Pancreas (tissue), 10 donors: ENCODE data around the gene CLNK. TPM values are rescaled to one million over a fixed set of nuclear protein-coding genes. Genes with fewer than 3 reads are reported as not detected.

Experiments
- ATAC-seq, 4 donors: fragments of 200-7000 bp; cut with Tn5 transposase; one replicate each; pipeline versions ENCODE4 v1.8.0 to v1.9.1; 2020; ENCODE audit warnings: mild to moderate bottlenecking in 4 of 4, moderate library complexity in 4 of 4
- DNase-seq, 6 donors: peaks; one replicate each; pipeline ENCODE4 v3.0.0-alpha.2; 2020
- FAIRE-seq: peaks from 2 replicates; lab custom pipeline; 2012; peaks lifted over from hg19 to GRCh38; lab: Jason Lieb, UNC
- H3K27ac ChIP-seq, 4 donors: fragments of 200-600 bp; sonication (generic); 1 replicate in 3 of 4; 2 replicates in 1 of 4; pipeline versions ENCODE4 v1.5.0 to v1.8.0; 2020
- H3K27me3 ChIP-seq, 4 donors: fragments of 200-600 bp; one replicate each; pipeline ENCODE4 v1.8.0; 2021
- H3K36me3 ChIP-seq, 3 donors: fragments of 200-600 bp; sonication (generic) in 1 of 3; one replicate each; pipeline versions ENCODE4 v1.5.0 to v1.8.0; 2020 to 2021
- H3K4me1 ChIP-seq, 3 donors: fragments of 200-600 bp; one replicate each; pipeline ENCODE4 v1.8.0; 2021
- H3K4me3 ChIP-seq, 4 donors: fragments of 200-600 bp; sonication (generic) in 2 of 4; one replicate each; pipeline versions ENCODE4 v1.5.0 to v1.8.0; 2020 to 2021
- H3K9me3 ChIP-seq, 4 donors: fragments of 200-600 bp; one replicate each; pipeline ENCODE4 v1.8.0; 2021
- WGBS, 2 donors: extraction: QIAGEN DNeasy Blood & Tissue Kit; methylation state at CpG; one replicate each; pipeline ENCODE4 v1.1.7; 2013; 5-methylcytosine and 5-hydroxymethylcytosine counted together
- intact Hi-C, 3 donors: fragments of 100-400 bp; cut with DNase I; formaldehyde crosslinking; loops; one replicate each; pipeline versions ENCODE4 v1.11.1 to v1.14.2; 2022
- polyA plus RNA-seq, 2 donors: library from polyadenylated mRNA; stranded (reverse); fragments of 200-250 nt; gene quantifications; one replicate each; pipeline ENCODE4 v1.2.3, GENCODE V29; 2013
- total RNA-seq, 6 donors: library from RNA; stranded (reverse); fragmentation: NEBNext Ultra II Directional in 4 of 6; extraction: Animal tissue kit (Norgen Biotek cat#: 25700) in 4 of 6; gene quantifications; one replicate each; pipeline versions ENCODE4 v1.2.1 to v1.2.4, GENCODE V29; 2021 to 2023
- TF ChIP-seq, protein P1 (sequence below), 4 donors: fragments of 200-600 bp; sonication (generic) in 3 of 4; IDR thresholded peaks; one replicate each; pipeline versions ENCODE4 v1.5.0 to v1.8.0; 2021; ENCODE audit warnings: antibody characterized with exemption in 4 of 4
- donor health status: healthy with polysubstance abuse.
- donor health status: DM: no; HTN: no; CAD: no; lungs with moderate emphysema.
- donor health status: DM: no; HTN: no; CAD: no.
- donor health status: control.
- donor health status: control.
- donor health status: Bipolar disorder and iron deficiency.
- donor health status: DM: yes; HTN: yes; CAD: no.
- donor health status: DM: no; HTN: no; CAD: no.
- donor health status: DM: no; HTN: no; CAD: no.
- donor health status: DM: yes; HTN: yes; CAD: no.

CLNK gene
- total and polyA plus RNA-seq, 8 donors: 0.02 to 0.19 (median 0.09) TPM; not detected in 2

DNA sequence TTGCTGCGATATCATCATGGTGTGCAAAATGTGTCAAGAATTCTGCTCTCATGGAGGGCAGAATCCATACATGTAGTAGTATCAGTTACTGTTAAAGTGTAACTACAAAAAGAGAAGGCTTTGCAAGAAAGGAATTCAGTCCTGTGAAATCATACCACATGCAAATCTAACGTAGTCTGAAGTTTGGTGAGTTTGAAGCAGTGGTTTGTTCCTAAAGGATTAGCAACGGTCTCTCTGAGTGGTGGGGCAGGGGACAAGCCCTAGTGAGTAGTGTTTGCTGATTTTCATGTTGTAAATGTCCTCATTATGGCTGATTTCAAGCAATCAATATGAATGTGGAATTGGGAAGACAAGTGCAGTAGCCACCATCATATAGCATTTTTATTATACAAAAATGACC lies 47.1 kb upstream of the CLNK start:
- TF ChIP-seq, protein P1, sequence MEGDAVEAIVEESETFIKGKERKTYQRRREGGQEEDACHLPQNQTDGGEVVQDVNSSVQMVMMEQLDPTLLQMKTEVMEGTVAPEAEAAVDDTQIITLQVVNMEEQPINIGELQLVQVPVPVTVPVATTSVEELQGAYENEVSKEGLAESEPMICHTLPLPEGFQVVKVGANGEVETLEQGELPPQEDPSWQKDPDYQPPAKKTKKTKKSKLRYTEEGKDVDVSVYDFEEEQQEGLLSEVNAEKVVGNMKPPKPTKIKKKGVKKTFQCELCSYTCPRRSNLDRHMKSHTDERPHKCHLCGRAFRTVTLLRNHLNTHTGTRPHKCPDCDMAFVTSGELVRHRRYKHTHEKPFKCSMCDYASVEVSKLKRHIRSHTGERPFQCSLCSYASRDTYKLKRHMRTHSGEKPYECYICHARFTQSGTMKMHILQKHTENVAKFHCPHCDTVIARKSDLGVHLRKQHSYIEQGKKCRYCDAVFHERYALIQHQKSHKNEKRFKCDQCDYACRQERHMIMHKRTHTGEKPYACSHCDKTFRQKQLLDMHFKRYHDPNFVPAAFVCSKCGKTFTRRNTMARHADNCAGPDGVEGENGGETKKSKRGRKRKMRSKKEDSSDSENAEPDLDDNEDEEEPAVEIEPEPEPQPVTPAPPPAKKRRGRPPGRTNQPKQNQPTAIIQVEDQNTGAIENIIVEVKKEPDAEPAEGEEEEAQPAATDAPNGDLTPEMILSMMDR (IDR thresholded peaks at IDR 0.05): no peak
- ATAC-seq: no peak
- H3K4me3 ChIP-seq: no peak overlapping the region
- H3K27ac ChIP-seq: no peak overlapping the region
- H3K9me3 ChIP-seq: no peaks in the 10 kb centered on the region
- WGBS, 2 donors: 59 to 64% methylated on average over 3 of the region's 3 CpGs
- no peak for FAIRE-seq
- no peaks in the 10 kb centered on the region for H3K4me1 ChIP-seq
- no peaks in the 10 kb centered on the region for H3K27me3 ChIP-seq
- no peak for DNase-seq
- no peaks in the 10 kb centered on the region for H3K36me3 ChIP-seq
- intact Hi-C loops: no loop called here

DNA sequence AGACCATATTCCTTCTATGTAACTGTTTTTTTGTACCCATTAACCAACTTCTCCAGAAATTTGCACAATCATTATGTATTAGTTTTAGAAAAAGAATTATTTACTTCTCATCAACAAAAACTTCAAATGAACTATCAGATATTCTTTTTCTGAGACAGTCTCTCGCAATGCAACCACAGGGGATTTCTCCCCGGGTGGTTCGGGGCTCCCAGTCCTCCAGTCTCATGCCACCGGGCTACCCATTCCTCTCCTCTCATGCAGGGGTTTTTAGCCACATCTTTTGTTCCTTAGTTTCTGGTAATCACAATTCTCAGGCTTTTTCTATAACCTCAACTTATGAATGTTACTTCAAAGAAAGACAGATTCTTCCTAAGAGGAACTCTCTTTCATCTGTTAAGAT lies 46.6 kb upstream of the CLNK start:
- TF ChIP-seq, protein P1 (IDR thresholded peaks at IDR 0.05): no peak
- ATAC-seq (no peak), FAIRE-seq (no peak), DNase-seq (no peak)
- Histone ChIP-seq H3K27ac (no peak overlapping the region), H3K4me3 (no peak overlapping the region), H3K36me3 (no peaks in the 10 kb centered on the region), H3K4me1 (no peaks in the 10 kb centered on the region), H3K9me3 (no peaks in the 10 kb centered on the region), H3K27me3 (no peaks in the 10 kb centered on the region)
- intact Hi-C loops: no loop called here
- 67 to 84% methylated on average over 4 of the region's 4 CpGs for WGBS, 2 donors

DNA sequence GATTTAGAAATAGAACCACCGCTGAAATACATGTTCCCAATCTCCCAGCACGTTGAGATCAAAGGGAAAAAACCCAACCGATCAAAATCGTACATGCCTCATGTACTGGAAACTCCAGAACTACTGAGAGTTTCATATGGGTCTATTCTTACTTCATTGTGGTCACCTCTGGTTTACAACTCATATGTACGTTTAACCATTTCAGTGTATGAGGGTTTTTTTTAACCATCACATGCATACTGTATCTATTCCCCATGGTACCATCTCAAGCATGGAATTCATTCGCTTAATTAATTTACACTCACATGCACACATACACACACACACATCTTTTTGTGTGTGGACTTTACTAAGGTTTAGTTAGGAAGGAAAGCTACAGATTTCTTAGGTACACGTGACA lies 46.0 kb upstream of the CLNK start:
- FAIRE-seq (no peak), DNase-seq (no peak), ATAC-seq (no peak)
- Histone ChIP-seq H3K9me3 (no peaks in the 10 kb centered on the region), H3K36me3 (no peaks in the 10 kb centered on the region), H3K4me3 (no peak overlapping the region), H3K27me3 (no peaks in the 10 kb centered on the region), H3K4me1 (no peaks in the 10 kb centered on the region), H3K27ac (no peak overlapping the region)
- 70 to 79% methylated on average over 7 of the region's 7 CpGs for WGBS, 2 donors
- TF ChIP-seq, protein P1 (IDR thresholded peaks at IDR 0.05): no peak
- intact Hi-C loops: no loop called here

DNA sequence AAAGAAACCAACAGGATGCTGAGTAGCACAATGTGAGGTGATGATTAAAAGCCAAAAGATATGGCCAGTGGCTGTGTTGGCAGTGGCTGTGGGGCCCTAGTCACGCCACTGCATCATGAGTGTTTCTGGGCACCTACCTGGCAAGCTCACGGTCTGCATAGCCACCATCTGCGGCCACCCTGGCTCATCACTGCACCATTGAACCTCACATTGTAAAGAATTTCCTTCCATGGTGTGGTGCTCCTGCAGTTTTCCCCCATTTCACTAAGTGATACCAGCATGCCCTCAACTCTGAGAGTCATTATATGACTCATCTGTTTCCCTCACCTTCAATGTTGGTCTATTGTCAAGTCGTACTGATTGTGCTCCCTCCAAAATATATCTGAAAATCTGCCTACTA lies 45.5 kb upstream of the CLNK start:
- Histone ChIP-seq H3K27ac (no peak overlapping the region), H3K4me1 (no peaks in the 10 kb centered on the region), H3K9me3 (no peaks in the 10 kb centered on the region), H3K4me3 (no peak overlapping the region), H3K36me3 (no peaks in the 10 kb centered on the region), H3K27me3 (no peaks in the 10 kb centered on the region)
- TF ChIP-seq, protein P1 (IDR thresholded peaks at IDR 0.05): no peak
- DNase-seq (no peak), ATAC-seq (no peak), FAIRE-seq (no peak)
- intact Hi-C loops: no loop called here
- 43 to 64% methylated on average over 4 of the region's 4 CpGs for WGBS, 2 donors

DNA sequence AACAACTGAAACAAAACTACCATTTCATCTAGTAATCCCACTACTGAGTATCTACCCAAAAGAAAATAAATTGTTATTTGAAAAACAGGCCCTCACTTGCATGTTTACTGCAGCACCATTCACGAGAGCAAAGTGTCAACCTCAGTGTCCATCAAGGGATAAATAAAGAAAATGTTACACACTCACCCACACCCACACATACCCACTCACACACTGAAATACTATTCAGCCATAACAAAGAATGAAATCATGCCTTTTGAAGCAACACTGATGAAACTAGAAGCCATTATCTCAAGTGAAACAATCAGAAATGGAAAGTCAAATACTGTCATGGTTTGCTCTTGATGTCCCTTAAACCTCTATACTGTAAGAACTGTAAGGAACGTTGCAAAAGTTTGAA lies 44.8 kb upstream of the CLNK start:
- Histone ChIP-seq H3K27me3 (no peaks in the 10 kb centered on the region), H3K4me1 (no peaks in the 10 kb centered on the region), H3K4me3 (no peak overlapping the region), H3K27ac (no peak overlapping the region), H3K9me3 (no peaks in the 10 kb centered on the region), H3K36me3 (no peaks in the 10 kb centered on the region)
- no peak for FAIRE-seq
- intact Hi-C loops: no loop called here
- ATAC-seq: no peak
- TF ChIP-seq, protein P1 (IDR thresholded peaks at IDR 0.05): no peak
- WGBS, 2 donors: 44 to 45% methylated on average over 2 of the region's 2 CpGs
- no peak for DNase-seq
